ENCODE results near the gene FNBP1.

FNBP1 gene

GRCh38 chr9:129850821-129851550 lies 192.0 kb downstream of the FNBP1 start:
- no peak for DNase-seq

- no peak for DNase-seq
Measured at GRCh38 chr9:129849901-129850300, 193.1 kb downstream of the FNBP1 start.

- no peak for DNase-seq
Measured at GRCh38 chr9:129848712-129849441, 194.1 kb downstream of the FNBP1 start.

- DNase-seq, result no peak
Measured at GRCh38 chr9:129845373-129845772, 197.6 kb downstream of the FNBP1 start.

GRCh38 chr9:129841071-129841470 lies 201.9 kb downstream of the FNBP1 start:
- no peak for DNase-seq

- no peak for DNase-seq
Measured at GRCh38 chr9:129840034-129840433, 203.0 kb downstream of the FNBP1 start.

- DNase-seq, result no peak
Measured at GRCh38 chr9:129839324-129840023, 203.5 kb downstream of the FNBP1 start.

GRCh38 chr9:129838707-129839259 lies 204.2 kb downstream of the FNBP1 start:
- no peak for DNase-seq

Measured in activated CD4-positive, CD25-positive, alpha-beta regulatory T cell (primary cell).